Measurements from ENCODE around the gene ITGB4. TPM values are rescaled to one million over a fixed set of nuclear protein-coding genes. Genes with fewer than 3 reads are reported as not detected.

The ITGB4 gene
- total and polyA plus RNA-seq, 9 of the 15 experiments (the other 6 are each of a cell fraction or from before 2014, with no cell fraction given), result 0.05 to 2.8 (median 0.76) TPM; not detected in 3

GRCh38 chr17:75778861-75779249 lies 57.6 kb downstream of the ITGB4 start (continued):
- TF ChIP-seq NKRF (IDR thresholded peaks at IDR 0.05; ENCODE audit: borderline replicate concordance) (peak; percentile 48; the same call in 1 of the 2 replicates), CTCF (IDR thresholded peaks at IDR 0.05 in 2 of 3, conservative IDR thresholded peaks at IDR 0.05 in 1 of 3; ENCODE audit: insufficient read depth in 2 of 3, low read depth in 1 of 3, low read length in 3 of 3) (peak; percentile 51 to 60 (median 59)), MAX (CRISPR knock-in tag; IDR thresholded peaks at IDR 0.05) (no peak), ZNF717 (CRISPR knock-in tag; IDR thresholded peaks at IDR 0.05) (no peak), HOMEZ (CRISPR knock-in tag; IDR thresholded peaks at IDR 0.05) (0 out of 2 replicates have a peak, but pooled peaks have one; percentile 67), XRCC5 (IDR thresholded peaks at IDR 0.05; ENCODE audit: low read depth, low read length) (0 out of 2 replicates have a peak, but pooled peaks have one; percentile 10), CC2D1A (IDR thresholded peaks at IDR 0.05) (no peak), NFIX (CRISPR knock-in tag; IDR thresholded peaks at IDR 0.05; ENCODE audit: low read depth) (no peak), ASH1L (IDR thresholded peaks at IDR 0.05; ENCODE audit: borderline replicate concordance, low read depth, partially characterized antibody) (no peak), ZNF780A (CRISPR knock-in tag; IDR thresholded peaks at IDR 0.05) (no peak), STAT6 (CRISPR knock-in tag; IDR thresholded peaks at IDR 0.05) (no peak), HNRNPLL (IDR thresholded peaks at IDR 0.05; ENCODE audit: low read depth, low read length, poor library complexity, severe bottlenecking) (no peak), TGIF2 (CRISPR knock-in tag; IDR thresholded peaks at IDR 0.05) (no peak), MITF (IDR thresholded peaks at IDR 0.05) (no peak), TFAP4 (CRISPR knock-in tag; IDR thresholded peaks at IDR 0.05; ENCODE audit: borderline replicate concordance) (peak; percentile 97), MED1 (CRISPR knock-in tag; IDR thresholded peaks at IDR 0.05; ENCODE audit: borderline replicate concordance) (0 out of 2 replicates have a peak, but pooled peaks have one; percentile 78), EHMT2 (IDR thresholded peaks at IDR 0.05) (no peak)

Data from K562 (cell line).